ENCODE data around the gene ZNF184.

DNA sequence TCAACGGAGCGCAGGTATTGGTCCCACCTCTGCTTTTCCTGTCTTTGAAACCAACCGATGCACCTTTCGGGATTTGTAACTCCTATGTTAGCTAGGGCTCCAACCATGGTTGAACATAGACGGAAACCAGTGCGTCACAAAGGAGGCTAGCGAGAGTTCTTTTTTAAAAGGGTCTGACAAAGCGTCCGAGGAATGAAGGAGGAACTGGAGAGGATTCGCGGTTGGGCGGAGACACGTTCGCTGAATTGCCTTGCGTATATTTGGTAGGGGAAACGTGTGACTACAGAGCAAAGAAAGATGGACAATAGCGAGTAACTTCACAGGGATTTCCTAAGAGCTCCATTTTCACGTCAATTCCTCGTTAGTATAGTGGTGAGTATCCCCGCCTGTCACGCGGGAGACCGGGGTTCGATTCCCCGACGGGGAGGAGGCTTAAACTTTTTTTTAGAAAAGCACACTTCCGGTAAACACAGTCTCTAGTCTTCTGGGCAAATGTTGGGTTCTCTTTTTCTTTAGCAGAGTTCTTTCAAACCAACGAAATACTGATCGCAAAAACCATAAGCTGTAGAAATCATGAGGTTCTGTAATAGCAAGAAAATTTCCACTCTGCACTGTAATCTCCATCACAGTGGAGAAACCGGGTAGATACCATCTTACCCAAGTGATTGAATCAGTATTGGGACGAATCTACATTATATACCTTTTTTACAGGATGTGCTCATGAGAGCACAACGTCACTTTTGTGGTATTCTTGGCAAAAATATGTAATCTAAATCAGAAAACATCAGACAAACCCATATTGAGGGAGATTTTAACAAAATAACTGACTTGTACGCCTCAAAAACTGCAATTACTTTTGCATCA lies 6.6 kb upstream of the ZNF184 start:
- TF ChIP-seq, protein P1, sequence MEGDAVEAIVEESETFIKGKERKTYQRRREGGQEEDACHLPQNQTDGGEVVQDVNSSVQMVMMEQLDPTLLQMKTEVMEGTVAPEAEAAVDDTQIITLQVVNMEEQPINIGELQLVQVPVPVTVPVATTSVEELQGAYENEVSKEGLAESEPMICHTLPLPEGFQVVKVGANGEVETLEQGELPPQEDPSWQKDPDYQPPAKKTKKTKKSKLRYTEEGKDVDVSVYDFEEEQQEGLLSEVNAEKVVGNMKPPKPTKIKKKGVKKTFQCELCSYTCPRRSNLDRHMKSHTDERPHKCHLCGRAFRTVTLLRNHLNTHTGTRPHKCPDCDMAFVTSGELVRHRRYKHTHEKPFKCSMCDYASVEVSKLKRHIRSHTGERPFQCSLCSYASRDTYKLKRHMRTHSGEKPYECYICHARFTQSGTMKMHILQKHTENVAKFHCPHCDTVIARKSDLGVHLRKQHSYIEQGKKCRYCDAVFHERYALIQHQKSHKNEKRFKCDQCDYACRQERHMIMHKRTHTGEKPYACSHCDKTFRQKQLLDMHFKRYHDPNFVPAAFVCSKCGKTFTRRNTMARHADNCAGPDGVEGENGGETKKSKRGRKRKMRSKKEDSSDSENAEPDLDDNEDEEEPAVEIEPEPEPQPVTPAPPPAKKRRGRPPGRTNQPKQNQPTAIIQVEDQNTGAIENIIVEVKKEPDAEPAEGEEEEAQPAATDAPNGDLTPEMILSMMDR (IDR thresholded peaks at IDR 0.05; ENCODE audit: low read depth, low read length, missing input control), result no peak
- TF ChIP-seq RXRA (IDR thresholded peaks at IDR 0.05) (peak in 1 of 2 donors; percentile 21), FOXA2 (IDR thresholded peaks at IDR 0.05) (no peak), FOXA1 (IDR thresholded peaks at IDR 0.05) (peak; percentile 35), JUND (IDR thresholded peaks at IDR 0.05) (no peak)
- TF ChIP-seq, protein P2, sequence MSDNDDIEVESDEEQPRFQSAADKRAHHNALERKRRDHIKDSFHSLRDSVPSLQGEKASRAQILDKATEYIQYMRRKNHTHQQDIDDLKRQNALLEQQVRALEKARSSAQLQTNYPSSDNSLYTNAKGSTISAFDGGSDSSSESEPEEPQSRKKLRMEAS (IDR thresholded peaks at IDR 0.05), result peak; percentile 56
- TF ChIP-seq, protein P3, sequence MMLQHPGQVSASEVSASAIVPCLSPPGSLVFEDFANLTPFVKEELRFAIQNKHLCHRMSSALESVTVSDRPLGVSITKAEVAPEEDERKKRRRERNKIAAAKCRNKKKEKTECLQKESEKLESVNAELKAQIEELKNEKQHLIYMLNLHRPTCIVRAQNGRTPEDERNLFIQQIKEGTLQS (IDR thresholded peaks at IDR 0.05), result peak; percentile 99
